Upper lobe of left lung (tissue), 4 donors: ENCODE measurements around the gene TCEA2.

Source experiments
- POLR2AphosphoS5 ChIP-seq, 2 donors: sonication (generic); formaldehyde crosslinking; IDR thresholded peaks; one replicate each; pipeline ENCODE4 v1.5.1; 2017; ENCODE audit warnings: antibody characterized with exemption in 2 of 2
- TF ChIP-seq, protein P1 (sequence below), 6 experiments: fragments of 450-650 bp in 4 of 6; fragments of 200-600 bp in 2 of 6; sonication (generic) in 2 of 6; IDR thresholded peaks; one replicate each; pipeline ENCODE4 v1.5.1; 2016 to 2019; ENCODE audit warnings: antibody characterized with exemption in 6 of 6

DNA sequence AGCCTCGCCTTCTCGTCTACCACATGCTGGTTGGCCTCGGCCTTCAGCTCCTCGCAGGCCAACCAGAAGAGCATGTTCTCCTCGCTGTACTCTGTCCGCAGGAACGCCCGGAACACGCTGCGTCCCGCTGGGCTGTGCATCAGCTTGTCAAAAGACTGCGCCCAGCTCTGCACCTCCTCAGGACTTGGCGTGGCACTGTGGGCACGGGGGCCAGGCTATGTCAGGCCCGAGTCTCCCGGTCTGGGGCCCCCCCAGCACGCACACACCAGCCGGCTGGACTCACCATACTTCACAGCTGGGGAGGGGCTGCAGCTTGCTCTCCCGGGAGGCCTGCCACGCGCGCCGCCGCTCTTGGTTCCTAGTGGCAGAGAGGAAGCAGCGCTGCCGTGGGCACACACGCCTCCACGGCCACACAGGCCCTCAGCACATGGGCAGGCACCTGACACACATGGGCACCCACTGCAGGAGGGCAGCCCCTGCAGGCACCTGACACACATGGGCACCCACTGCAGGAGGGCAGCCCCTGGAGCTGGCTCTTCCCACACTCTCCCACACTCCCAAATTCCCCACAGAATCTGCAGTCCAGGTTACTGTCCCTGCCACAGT lies 11.3 kb downstream of the TCEA2 start:
- TF ChIP-seq, protein P1, sequence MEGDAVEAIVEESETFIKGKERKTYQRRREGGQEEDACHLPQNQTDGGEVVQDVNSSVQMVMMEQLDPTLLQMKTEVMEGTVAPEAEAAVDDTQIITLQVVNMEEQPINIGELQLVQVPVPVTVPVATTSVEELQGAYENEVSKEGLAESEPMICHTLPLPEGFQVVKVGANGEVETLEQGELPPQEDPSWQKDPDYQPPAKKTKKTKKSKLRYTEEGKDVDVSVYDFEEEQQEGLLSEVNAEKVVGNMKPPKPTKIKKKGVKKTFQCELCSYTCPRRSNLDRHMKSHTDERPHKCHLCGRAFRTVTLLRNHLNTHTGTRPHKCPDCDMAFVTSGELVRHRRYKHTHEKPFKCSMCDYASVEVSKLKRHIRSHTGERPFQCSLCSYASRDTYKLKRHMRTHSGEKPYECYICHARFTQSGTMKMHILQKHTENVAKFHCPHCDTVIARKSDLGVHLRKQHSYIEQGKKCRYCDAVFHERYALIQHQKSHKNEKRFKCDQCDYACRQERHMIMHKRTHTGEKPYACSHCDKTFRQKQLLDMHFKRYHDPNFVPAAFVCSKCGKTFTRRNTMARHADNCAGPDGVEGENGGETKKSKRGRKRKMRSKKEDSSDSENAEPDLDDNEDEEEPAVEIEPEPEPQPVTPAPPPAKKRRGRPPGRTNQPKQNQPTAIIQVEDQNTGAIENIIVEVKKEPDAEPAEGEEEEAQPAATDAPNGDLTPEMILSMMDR (IDR thresholded peaks at IDR 0.05): no peak
- no peak for TF ChIP-seq POLR2AphosphoS5 (IDR thresholded peaks at IDR 0.05)
